Medulla oblongata (tissue), 1 donor: Measurements from ENCODE around the gene LUC7L3.

Experiments used
- DNase-seq: peaks from one replicate; pipeline ENCODE4 v3.0.0-alpha.2; 2015; ENCODE audit errors: extremely low spot score

The LUC7L3 gene

DNA sequence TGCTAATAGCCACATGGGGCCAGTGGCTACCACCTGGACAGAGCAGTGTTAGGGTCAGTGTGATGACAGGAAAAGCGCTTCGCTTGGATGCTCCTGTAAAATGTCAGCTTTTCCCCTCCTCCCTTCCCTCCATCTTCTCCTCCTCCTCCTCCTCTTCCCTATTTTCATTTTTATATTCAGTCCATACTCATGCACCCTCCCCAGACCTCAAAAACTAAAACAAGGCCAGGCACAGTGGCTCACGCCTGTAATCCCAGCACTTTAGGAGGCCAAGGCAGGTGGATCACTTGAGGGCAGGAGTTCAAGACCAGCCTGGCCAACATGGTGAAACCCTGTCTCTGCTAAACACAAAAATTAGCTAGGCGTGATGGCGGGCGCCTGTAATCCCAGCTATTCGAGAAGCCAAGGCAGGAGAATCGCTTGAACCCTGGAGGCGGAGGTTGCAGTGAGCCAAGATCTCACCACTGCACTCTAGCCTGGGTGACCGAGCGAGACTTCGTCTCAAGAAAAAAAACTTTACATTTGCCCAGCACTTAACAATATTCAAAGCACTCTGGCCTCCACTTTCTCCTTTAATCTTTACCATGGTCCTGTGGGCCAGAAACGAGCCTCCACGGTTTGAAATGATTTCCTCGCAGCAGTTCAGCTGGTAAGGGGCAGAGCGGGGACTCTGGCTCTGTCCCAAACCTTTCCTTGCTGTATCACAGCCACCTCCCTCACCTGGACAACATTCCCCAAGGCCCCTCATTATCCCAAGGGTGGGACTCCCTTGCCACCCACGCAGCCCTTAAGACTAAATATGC is 33.5 kb upstream of the LUC7L3 start:
- DNase-seq = no peak

DNA sequence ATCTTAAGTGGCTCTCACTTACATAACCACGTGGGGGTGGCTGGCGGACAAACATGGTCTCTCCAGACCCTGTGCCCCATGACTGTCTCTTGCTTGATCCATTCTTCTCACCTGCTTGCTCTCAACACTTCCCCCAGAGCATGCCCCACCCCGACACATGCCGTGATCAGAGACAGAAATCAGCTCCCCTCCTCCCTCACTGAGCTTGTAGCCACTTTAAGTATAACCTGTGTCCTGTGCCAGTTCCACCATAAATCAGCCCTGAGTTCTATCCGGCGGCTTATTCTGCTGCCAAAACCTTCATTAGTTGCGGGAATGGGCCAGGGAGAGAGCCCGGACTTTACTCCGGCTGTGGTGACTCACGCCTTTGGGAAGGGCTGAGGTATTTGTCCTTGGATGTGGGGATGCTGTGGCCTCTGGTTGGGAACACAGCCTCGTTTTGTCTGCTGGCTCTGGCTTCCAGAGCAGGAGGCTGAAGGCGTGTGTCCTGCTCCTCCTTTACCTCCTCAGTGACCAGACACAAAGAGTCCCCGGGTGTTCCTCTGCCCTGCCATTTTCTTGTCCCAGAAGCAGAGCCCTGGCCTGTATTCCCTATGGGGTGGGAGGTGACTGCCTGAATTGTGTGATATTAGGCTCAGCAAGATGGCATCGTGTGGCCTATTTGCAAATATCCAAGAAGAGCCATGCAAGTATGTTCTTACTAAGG is 32.8 kb upstream of the LUC7L3 start:
- peak; percentile 68 for DNase-seq

DNA sequence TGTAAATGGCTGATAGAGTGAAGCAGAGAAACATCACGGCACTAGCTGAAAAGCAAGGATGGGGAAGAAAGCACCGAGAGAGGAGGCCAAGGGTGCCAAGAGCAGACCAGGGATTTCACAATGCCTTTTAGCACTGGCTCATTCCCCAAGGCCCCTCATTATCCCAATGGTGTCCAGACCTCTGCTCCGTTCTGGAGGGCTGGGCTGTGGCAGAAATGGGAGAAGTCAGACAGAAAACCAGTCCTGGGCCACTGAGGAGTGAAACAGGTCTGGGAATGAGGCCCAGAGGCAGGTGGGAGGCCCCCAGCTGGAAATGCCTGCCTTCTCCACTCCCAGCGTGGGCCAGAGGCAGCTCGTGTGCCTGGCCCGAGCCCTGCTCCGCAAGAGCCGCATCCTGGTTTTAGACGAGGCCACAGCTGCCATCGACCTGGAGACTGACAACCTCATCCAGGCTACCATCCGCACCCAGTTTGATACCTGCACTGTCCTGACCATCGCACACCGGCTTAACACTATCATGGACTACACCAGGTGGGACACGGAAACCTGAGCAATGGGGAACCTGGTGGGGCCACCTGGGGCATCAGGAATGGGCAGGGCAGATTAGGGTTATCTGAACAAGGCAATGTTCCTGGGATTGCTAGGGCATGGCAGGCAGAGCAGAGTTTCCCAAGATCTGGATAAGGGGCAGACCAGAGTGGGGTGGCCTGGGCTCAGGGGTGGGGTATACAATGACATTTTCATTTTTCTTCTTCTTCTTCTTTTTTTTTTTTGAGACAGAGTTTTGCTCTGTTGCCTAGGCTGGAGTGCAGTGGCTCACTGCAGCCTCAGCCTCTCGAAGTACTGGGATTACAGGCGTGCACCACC is 32.0 kb upstream of the LUC7L3 start:
- no peak for DNase-seq

DNA sequence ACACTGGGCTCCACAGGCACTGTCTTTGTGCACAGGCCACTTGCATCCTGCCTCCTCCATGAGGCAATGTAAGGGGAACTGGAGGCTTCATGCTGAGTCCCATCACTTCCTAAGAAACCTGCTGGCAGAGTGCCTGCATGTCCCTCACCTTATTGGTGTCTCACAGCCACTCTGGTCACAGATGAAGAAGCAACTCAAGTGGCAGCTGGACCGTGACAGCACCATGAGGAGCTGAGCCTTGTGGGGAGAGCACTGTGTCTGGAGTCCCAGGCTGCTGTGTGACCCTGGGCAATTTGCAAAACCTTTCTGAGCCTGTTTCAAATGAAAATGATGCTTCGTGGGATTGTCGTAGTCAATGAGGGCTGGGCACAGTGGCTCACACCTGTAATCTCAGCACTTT is 31.2 kb upstream of the LUC7L3 start:
- DNase-seq = no peak

DNA sequence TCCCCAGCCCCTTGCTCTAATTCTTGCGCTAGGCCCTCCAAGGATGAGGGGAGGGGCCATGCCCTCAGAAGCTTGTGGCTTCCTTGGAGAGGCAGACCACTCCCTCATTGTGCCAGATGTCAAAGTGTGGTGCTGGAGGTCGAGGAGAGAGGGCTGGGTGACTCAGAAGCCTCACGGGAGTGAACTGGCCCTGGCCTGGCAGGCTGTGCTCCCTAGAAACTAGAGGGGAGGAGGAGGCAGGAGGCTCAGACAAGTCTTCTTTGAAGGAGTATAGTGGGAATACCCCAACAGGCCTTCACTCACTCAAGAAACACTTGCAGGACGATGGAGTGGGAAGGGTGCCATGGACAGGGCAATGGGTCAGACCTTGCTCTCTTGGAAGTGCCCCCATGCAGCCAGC is 30.2 kb upstream of the LUC7L3 start:
- DNase-seq = no peak

DNA sequence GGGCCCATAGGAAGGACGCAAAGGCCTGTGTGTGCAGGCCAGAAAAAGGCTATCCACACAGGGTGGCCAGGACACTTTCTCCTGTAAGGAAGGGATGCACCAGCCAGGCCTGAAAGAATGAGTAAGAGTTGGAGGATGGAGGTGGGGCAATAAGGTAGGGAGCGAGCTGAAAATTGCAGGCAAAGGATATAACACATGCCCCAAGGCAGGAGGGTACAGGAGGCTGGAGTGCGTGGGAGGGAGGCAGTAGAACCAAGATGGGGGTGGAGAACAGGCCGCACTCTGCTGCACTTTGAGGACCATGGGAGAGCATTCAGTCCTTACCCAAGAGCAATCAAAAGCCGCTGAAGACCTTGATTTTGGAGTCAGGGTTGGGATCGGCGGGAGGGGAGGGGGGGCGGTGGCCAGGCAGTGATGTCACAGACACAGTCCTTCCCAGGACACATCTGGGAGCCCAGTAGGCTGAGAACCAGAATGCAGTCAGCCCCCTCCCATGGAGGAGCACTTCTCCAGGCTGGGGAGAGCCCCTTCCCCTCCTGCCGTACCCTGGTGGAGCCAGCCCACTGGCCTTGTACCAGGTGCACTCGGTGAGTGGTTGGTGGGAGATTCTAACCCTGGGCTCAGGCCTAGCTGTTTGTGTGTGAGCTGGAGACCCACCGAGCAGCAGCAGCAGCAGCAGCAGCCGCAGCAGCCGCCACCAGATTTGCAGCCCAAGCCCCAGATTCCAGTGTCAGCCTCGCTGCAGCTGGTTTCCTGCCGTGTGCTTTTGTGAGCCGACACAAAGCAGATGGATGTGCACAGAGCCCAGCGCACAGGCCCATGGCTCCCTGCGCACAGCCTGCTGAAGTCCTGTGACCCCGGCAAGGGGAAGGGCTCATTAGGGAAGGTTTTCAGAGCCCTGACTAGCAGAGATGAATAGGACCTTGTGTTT is 29.2 kb upstream of the LUC7L3 start:
- peak; percentile 81 for DNase-seq

DNA sequence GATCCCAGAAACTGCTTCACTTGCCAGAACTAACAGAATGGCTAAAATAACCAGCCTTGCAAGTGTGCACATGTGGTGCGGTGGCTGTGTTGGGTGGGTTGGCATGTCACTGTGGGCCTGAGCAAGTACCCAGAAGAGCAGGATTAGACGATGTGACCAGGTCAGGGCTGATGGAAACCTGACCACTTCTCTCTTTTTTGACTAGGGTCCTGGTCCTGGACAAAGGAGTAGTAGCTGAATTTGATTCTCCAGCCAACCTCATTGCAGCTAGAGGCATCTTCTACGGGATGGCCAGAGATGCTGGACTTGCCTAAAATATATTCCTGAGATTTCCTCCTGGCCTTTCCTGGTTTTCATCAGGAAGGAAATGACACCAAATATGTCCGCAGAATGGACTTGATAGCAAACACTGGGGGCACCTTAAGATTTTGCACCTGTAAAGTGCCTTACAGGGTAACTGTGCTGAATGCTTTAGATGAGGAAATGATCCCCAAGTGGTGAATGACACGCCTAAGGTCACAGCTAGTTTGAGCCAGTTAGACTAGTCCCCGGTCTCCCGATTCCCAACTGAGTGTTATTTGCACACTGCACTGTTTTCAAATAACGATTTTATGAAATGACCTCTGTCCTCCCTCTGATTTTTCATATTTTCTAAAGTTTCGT is 28.4 kb upstream of the LUC7L3 start:
- no peak for DNase-seq

DNA sequence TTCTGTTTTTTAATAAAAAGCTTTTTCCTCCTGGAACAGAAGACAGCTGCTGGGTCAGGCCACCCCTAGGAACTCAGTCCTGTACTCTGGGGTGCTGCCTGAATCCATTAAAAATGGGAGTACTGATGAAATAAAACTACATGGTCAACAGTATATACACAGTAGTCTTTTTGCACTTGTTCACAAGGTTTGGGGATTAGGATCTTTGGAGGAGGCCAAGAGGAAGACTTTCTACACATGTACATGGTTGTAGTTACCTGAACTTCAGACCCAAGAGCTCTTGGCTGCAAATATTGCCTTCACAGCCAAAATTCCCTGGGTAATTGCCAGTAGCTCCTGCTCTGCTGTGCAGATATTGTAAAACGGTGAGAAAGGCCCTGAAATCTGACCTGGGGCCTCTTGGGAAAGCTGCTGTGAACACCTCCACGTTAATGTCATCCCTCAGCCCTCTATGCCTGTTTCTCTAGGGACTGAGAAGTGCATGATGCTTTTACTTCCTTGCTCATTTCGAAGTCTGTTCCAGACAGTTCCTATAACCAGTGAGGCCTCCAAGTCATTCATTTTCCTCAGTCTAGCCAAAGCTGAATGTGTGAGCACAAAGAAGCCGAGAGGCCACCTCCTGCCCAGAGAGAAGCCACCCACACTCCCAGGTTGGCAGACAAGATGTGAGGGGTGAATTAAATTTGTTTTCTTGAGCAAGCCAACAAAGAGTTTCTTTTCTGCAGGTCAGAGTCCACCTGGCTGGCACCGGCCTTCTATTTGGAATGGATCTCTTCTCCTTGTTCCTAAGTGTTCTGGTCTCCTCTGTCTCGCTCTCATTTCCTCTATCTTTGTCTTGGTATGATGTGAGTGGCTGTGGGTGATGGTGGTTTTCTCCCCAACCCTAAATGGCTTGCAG is 27.6 kb upstream of the LUC7L3 start:
- DNase-seq = no peak

DNA sequence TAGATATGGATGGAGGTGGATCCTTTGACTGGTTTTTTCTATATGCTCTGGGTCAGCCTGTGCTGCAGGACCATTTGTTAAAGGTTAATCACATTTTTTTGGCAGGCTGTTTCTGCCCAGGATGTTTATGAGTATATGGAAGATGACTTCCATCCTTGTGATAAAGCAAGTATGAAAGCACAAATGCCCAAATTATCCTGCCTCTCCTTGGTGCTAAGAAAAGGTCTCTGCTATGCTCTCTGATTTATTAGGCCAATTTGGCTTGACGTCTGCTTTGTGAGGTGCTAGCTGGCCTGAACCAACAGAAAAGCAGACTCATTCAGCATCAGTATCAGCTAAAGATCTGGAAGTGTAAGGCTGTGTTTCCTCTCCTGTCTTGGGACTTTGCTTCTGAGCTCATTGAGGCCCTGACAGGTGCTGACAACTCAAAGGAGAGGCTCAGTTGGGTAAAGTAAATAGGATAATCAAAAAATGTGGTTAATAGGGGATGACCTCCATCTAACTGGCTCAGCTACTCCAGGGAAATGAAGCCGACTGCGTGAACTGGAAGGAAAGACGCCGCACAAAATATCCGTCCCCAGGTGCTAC is 26.9 kb upstream of the LUC7L3 start:
- DNase-seq = no peak

DNA sequence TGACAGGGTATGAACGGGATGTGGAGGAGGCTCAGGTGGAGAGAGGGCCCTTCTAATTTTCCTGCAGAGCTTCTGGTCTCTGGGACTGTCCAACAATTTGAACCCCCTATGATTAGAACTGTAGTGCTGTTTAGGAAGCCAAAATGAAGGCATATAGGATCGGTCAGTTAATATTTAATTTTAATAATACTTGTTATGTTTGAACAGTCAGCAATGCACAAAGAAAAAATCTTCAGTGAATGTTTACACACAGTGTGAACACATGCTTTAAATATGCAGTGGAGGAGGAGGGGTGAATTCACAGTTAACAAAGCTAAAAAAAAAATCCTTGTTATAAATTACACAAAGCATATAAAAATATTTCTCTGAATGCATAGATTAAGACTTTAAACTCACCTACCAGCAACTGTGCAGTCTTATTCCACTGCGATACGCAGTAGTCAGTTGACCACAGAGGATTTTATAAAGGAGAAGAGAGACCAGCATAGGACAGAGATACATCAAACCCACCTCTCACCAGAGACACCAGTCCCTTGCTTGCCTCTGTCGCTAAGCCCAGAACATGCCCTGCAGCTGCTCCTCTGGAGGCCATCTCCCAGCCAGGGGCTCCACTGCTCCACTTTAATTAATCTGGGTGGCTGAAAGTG is 26.2 kb upstream of the LUC7L3 start:
- DNase-seq = no peak

DNA sequence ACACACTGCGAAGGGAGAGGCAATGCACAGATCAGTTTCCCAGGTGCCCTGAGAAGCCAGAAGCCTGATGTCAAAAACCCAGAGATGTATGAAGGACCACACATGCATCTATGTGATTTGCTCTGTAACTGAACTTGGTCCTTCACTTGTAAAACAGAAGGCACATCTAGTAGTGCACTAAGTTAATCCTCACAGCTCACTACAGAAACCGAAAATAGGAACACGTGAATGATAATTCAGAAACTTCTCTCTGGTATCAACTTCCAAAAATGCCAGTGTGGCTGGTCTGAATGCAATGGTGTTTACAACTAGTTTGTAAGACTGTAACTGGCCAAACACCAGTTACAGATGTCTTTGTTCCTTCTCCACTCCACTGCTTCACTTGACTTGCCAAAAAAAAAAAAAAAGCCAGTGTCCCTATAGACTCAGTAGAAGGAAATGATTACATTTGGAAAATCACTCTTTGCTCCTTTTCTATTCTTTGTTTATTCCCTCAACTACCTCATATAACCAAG is 23.0 kb upstream of the LUC7L3 start:
- DNase-seq = no peak

DNA sequence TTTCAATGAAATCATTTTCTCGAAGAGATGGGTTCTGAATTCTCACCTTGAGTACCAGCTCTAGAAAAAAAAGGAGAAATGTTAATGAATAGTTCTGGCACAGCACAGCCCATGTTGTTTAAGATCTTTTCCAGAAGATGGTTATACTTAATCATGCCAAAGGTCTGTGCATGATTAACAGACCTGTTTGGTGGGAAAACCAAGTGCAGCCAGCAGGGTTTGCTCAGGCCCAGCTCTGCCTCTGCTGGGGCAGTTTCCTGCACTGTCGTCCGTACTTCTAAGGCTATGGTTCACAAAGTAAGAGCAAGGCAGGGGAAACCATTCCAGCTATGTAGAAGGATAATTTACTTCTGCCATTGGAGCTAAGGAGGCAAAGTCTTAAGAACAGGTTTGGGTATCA is 22.3 kb upstream of the LUC7L3 start:
- no peak for DNase-seq

DNA sequence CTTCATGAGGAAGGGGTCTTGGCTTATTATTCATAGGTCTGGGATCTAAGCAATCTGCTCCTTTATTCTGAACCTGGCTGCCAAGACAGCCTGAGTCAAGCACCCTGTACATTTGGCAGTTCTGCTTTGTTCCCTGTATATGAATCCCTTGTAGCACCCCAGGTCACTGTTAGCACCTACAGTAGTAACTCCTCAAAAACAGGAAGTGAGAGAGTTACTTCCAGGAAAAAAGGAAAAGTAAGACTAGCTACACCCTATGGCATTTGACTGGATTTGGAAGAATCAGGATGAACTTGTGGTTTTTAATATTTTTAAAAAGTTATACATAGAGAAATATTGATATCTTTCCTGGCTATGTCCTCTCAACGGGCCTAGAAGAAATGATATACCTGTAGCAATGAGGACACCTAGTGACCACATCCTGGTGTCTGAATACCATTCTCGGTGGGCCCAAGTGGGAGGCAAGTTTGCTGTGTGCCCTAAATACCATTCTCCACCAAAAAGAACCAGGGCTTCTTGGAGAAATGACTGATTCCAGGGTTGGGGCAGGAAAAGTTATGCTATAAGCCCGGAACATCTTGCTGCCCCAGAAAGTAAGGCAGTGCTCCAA is 21.6 kb upstream of the LUC7L3 start:
- DNase-seq = no peak

DNA sequence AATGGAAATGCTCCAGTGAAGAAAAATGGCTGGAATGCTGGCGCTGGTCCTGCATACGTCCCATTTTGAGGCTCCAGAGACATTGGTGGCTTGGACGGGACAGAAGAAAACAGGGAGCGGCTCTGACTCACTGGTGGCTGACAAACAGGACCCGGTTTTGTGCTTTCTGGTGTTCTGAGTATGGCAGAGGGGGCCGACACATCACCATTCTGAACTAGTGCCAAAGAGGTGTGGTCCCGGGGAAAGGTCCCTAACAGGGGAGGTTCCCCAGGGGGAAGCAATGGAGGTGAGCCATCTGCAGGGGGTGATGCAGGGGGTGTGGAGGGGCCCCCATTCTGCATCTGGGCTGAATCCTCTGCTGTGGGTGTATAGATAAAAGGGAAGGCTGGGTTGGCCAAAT is 20.0 kb upstream of the LUC7L3 start:
- DNase-seq = no peak

DNA sequence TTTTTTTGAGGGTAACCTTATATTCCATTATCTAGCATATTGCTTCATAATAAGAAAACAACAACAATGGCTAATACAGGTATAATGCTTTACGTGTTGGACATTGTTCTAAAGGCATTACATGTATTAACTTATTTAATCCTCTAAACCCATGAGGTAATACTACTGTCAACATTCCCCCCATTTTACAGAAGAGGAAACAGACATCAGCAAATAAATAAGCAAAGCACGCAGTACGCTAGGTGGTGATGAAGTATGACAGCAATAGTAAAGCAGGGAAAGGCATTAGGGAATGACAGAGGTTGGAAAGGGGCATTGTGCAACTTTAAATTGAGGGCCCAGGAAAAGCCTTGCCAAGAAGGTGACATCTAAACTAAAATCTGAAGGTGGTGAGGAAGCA is 16.2 kb upstream of the LUC7L3 start:
- DNase-seq = no peak

DNA sequence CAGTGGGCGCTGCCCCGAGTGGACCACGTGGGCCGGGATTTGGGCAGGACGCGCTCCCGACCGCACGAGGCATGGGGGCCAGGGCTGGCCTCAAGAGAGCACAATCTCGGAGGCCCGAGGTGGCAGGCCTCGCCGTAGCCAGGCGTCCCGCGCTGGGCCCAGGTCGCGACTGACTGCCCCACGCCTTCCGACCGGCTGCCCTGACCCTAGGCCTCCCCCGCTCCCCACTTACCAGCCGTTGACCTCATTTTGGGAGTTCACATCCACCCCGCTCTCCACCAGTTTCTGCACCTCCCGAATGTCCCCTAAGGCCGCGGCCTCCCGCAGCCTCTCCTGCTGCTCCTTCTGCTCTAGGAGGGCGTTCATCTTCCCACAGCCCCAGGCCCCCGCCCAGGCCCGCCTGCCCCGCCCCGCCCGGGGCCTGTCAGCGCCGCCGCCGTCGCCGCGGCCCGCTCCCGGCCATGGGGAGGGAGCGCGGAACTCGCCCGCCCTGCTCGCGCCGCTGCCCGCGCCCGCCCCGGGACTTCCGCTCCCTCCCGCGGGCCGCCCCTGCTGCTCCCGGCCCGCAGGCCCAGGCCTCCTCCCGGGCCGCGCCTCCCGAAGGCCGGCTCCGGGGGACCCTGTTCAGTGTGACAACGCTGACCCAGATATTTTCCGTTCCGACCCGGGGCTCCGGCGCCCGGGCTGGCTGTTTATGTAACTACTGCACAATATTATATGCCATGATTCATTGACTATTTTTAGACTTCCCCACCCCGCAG is 11.9 kb upstream of the LUC7L3 start, which contains the start of gene ANKRD40:
TSS of gene ANKRD40 (minus strand) at position 626 of the 761 bp plus-strand sequence. CDS start at position 366, 260 bp downstream.
- DNase-seq = peak; percentile 90
